Measurements from ENCODE around the gene ARHGEF17.
"Not testable (repeated sequence)": the region's sequence is repeated elsewhere in the genome, so short reads cannot be mapped to it uniquely, and the experiment has no call there.

Gene ARHGEF17

GRCh38 chr11:73308003-73308960 lies at the start of gene ARHGEF17:
ARHGEF17 (plus strand) TSS chr11:73308276; CDS start chr11:73308639, 363 bp downstream.
- peak; percentile 15 for DNase-seq

GRCh38 chr11:73259406-73260126 lies 48.5 kb upstream of the ARHGEF17 start:
- no peak for DNase-seq

GRCh38 chr11:73260127-73260457 lies 48.0 kb upstream of the ARHGEF17 start:
- DNase-seq = no peak

- no peak for DNase-seq
These were observed 45.1 kb upstream of the ARHGEF17 start for GRCh38 chr11:73262851-73263495.

- no peak for DNase-seq
These were observed 44.4 kb upstream of the ARHGEF17 start for GRCh38 chr11:73263640-73264039.

- no peak for DNase-seq
These were observed 42.7 kb upstream of the ARHGEF17 start for GRCh38 chr11:73265278-73265810.

- no peak for DNase-seq
These were observed 42.0 kb upstream of the ARHGEF17 start for GRCh38 chr11:73265853-73266645.

- no peak for DNase-seq
These were observed 41.4 kb upstream of the ARHGEF17 start for GRCh38 chr11:73266646-73267020.

- no peak for DNase-seq
These were observed 40.8 kb upstream of the ARHGEF17 start for GRCh38 chr11:73267122-73267846.

- no peak for DNase-seq
These were observed 40.1 kb upstream of the ARHGEF17 start for GRCh38 chr11:73267906-73268540.

- no peak for DNase-seq
These were observed 39.3 kb upstream of the ARHGEF17 start for GRCh38 chr11:73268671-73269271.

GRCh38 chr11:73269459-73270015 lies 38.5 kb upstream of the ARHGEF17 start:
- no peak for DNase-seq

GRCh38 chr11:73270016-73270854 lies 37.8 kb upstream of the ARHGEF17 start:
- no peak for DNase-seq

GRCh38 chr11:73270855-73271477 lies 37.1 kb upstream of the ARHGEF17 start:
- DNase-seq = no peak

- not testable (repeated sequence) for DNase-seq
These were observed 36.6 kb upstream of the ARHGEF17 start for GRCh38 chr11:73271478-73271865.

- DNase-seq = no peak
These were observed 36.0 kb upstream of the ARHGEF17 start, which contains the start of gene P2RY6 for GRCh38 chr11:73271936-73272679. P2RY6 (plus strand) TSS chr11:73272338; CDS start chr11:73296519, 24,181 bp downstream.

- DNase-seq = no peak
These were observed 35.4 kb upstream of the ARHGEF17 start for GRCh38 chr11:73272680-73273038.

- DNase-seq = no peak
These were observed 34.7 kb upstream of the ARHGEF17 start for GRCh38 chr11:73273222-73273895.
